ENCODE measurements around the gene ASCL1. TPM values are rescaled to one million over a fixed set of nuclear protein-coding genes. Genes with fewer than 3 reads are reported as not detected.

Gene ASCL1
- total RNA-seq, 4 donors from 2014 or later = not detected

- no peak for TF ChIP-seq CTCF (IDR thresholded peaks at IDR 0.05)
- no peak for TF ChIP-seq POLR2A (IDR thresholded peaks at IDR 0.05)
- Histone ChIP-seq H3K4me3 (no peak overlapping the region), H3K4me1 (peaks cover 0 to 5% (median 0%) of the 10 kb centered on the region in 4 donors), H3K27ac (no peak overlapping the region), H3K27me3 (no peaks in the 10 kb centered on the region), H3K9me3 (no peaks in the 10 kb centered on the region), H3K36me3 (no peaks in the 10 kb centered on the region)
- no peak for DNase-seq
Observed at GRCh38 chr12:102912258-102912657, 45.2 kb upstream of the ASCL1 start.

- Histone ChIP-seq H3K27ac (no peak overlapping the region), H3K4me3 (no peak overlapping the region), H3K27me3 (no peaks in the 10 kb centered on the region), H3K9me3 (no peaks in the 10 kb centered on the region), H3K36me3 (no peaks in the 10 kb centered on the region), H3K4me1 (peaks cover 0 to 7% (median 0%) of the 10 kb centered on the region in 4 donors)
- no peak for DNase-seq
- no peak for TF ChIP-seq CTCF (IDR thresholded peaks at IDR 0.05)
- TF ChIP-seq POLR2A (IDR thresholded peaks at IDR 0.05) = no peak
Observed at GRCh38 chr12:102913453-102914226, 43.8 kb upstream of the ASCL1 start.

- Histone ChIP-seq H3K27ac (no peak overlapping the region), H3K4me3 (peak overlapping the region in 1 of 4 donors; percentile 40)
- no peak for DNase-seq
Observed at GRCh38 chr12:102916252-102917025, 41.0 kb upstream of the ASCL1 start.

GRCh38 chr12:102917026-102917787 lies 40.3 kb upstream of the ASCL1 start, which contains the start of gene PAH:
PAH (minus strand) TSS chr12:102917244; CDS start chr12:102917130, 114 bp downstream.
- peak in 2 of 3 donors; percentile 18 to 49 for DNase-seq
- no peak for TF ChIP-seq POLR2A (IDR thresholded peaks at IDR 0.05)
- TF ChIP-seq CTCF (IDR thresholded peaks at IDR 0.05) = peak in 1 of 6 experiments; percentile 6

More at GRCh38 chr12:102916252-102917025, 41.0 kb upstream of the ASCL1 start:
- TF ChIP-seq CTCF (IDR thresholded peaks at IDR 0.05) = no peak
- no peak for TF ChIP-seq POLR2A (IDR thresholded peaks at IDR 0.05)
- Histone ChIP-seq H3K4me1 (peaks cover 0 to 7% (median 0%) of the 10 kb centered on the region in 4 donors), H3K27me3 (no peaks in the 10 kb centered on the region), H3K36me3 (no peaks in the 10 kb centered on the region), H3K9me3 (no peaks in the 10 kb centered on the region)

GRCh38 chr12:102918840-102919239 lies 38.6 kb upstream of the ASCL1 start:
- Histone ChIP-seq H3K27ac (no peak overlapping the region), H3K36me3 (no peaks in the 10 kb centered on the region), H3K4me3 (no peak overlapping the region), H3K4me1 (peaks cover 0 to 7% (median 0%) of the 10 kb centered on the region in 4 donors), H3K9me3 (no peaks in the 10 kb centered on the region), H3K27me3 (no peaks in the 10 kb centered on the region)
- DNase-seq = no peak
- no peak for TF ChIP-seq POLR2A (IDR thresholded peaks at IDR 0.05)
- no peak for TF ChIP-seq CTCF (IDR thresholded peaks at IDR 0.05)

More at GRCh38 chr12:102917026-102917787, 40.3 kb upstream of the ASCL1 start, which contains the start of gene PAH:
- Histone ChIP-seq H3K36me3 (no peaks in the 10 kb centered on the region), H3K27ac (no peak within 1 kb of the TSS), H3K27me3 (no peaks in the 10 kb centered on the region), H3K4me3 (peak within 1 kb of the TSS; percentile 22 to 40 (median 32)), H3K9me3 (no peaks in the 10 kb centered on the region), H3K4me1 (peaks cover 0 to 7% (median 0%) of the 10 kb centered on the region in 4 donors)

All from Peyer's patch (tissue), 4 donors.